GM04503 (cell line): ENCODE results near the gene PRKCD.

Experiments used
- DNase-seq: peaks from one replicate; pipeline ENCODE4 v3.0.0-alpha.2; 2012; ENCODE audit warnings: low read depth

Gene PRKCD

GRCh38 chr3:53170325-53171063, 9.5 kb downstream of the PRKCD start:
- DNase-seq = no peak

GRCh38 chr3:53171064-53171418, 10.0 kb downstream of the PRKCD start:
- no peak for DNase-seq

GRCh38 chr3:53171827-53172505, 11.0 kb downstream of the PRKCD start:
- DNase-seq = no peak

GRCh38 chr3:53173107-53173506, 12.1 kb downstream of the PRKCD start:
- DNase-seq = no peak

- no peak for DNase-seq
Observed at GRCh38 chr3:53174346-53175250, 13.6 kb downstream of the PRKCD start.

- no peak for DNase-seq
Observed at GRCh38 chr3:53175613-53176540, 14.9 kb downstream of the PRKCD start.

GRCh38 chr3:53178246-53178645, 17.2 kb downstream of the PRKCD start:
- DNase-seq = no peak

GRCh38 chr3:53179580-53179979, 18.6 kb downstream of the PRKCD start:
- no peak for DNase-seq

GRCh38 chr3:53180305-53181023, 19.5 kb downstream of the PRKCD start:
- no peak for DNase-seq

- no peak for DNase-seq
Observed at GRCh38 chr3:53181024-53181371, 20.0 kb downstream of the PRKCD start.

GRCh38 chr3:53181528-53181927, 20.5 kb downstream of the PRKCD start:
- no peak for DNase-seq

GRCh38 chr3:53182764-53183355, 21.9 kb downstream of the PRKCD start:
- DNase-seq = no peak

- DNase-seq = no peak
Observed at GRCh38 chr3:53183514-53183913, 22.5 kb downstream of the PRKCD start.

GRCh38 chr3:53184701-53185100, 23.7 kb downstream of the PRKCD start:
- DNase-seq = no peak

GRCh38 chr3:53185761-53186465, 24.9 kb downstream of the PRKCD start:
- DNase-seq = no peak

- DNase-seq = no peak
Observed at GRCh38 chr3:53186726-53187125, 25.7 kb downstream of the PRKCD start.

GRCh38 chr3:53187430-53187829, 26.4 kb downstream of the PRKCD start:
- no peak for DNase-seq

GRCh38 chr3:53188136-53188685, 27.2 kb downstream of the PRKCD start:
- DNase-seq = no peak

GRCh38 chr3:53188720-53189119, 27.7 kb downstream of the PRKCD start:
- DNase-seq = no peak

GRCh38 chr3:53189276-53189675, 28.3 kb downstream of the PRKCD start:
- DNase-seq = no peak
